Superior temporal gyrus (tissue), 1 donor: ENCODE data around the gene CXCR4.

Experiments
- DNase-seq: peaks from one replicate; pipeline ENCODE4 v3.0.0-alpha.2; 2016; ENCODE audit errors: extremely low spot score

CXCR4 gene

GRCh38 chr2:136117909-136118818 lies at the start of gene CXCR4:
CXCR4 (minus strand) TSS chr2:136118149; CDS start chr2:136118060, 89 bp downstream.
- DNase-seq = peak; percentile 58

- DNase-seq = no peak
Observed at GRCh38 chr2:136164280-136164776, 46.4 kb upstream of the CXCR4 start.

- no peak for DNase-seq
Observed at GRCh38 chr2:136162438-136162837, 44.5 kb upstream of the CXCR4 start.

GRCh38 chr2:136156411-136156810 lies 38.5 kb upstream of the CXCR4 start:
- DNase-seq = no peak

GRCh38 chr2:136154384-136154783 lies 36.4 kb upstream of the CXCR4 start:
- DNase-seq = no peak

GRCh38 chr2:136151021-136151971 lies 33.3 kb upstream of the CXCR4 start:
- no peak for DNase-seq

- DNase-seq = no peak
Observed at GRCh38 chr2:136149011-136149410, 31.1 kb upstream of the CXCR4 start.

GRCh38 chr2:136146564-136146963 lies 28.6 kb upstream of the CXCR4 start:
- DNase-seq = no peak

GRCh38 chr2:136143603-136144451 lies 25.9 kb upstream of the CXCR4 start:
- DNase-seq = no peak

- DNase-seq = no peak
Observed at GRCh38 chr2:136141510-136142149, 23.7 kb upstream of the CXCR4 start.

GRCh38 chr2:136139631-136140030 lies 21.7 kb upstream of the CXCR4 start:
- DNase-seq = no peak

GRCh38 chr2:136137982-136138381 lies 20.0 kb upstream of the CXCR4 start:
- DNase-seq = no peak

GRCh38 chr2:136136931-136137330 lies 19.0 kb upstream of the CXCR4 start:
- no peak for DNase-seq

GRCh38 chr2:136135921-136136906 lies 18.3 kb upstream of the CXCR4 start:
- no peak for DNase-seq

GRCh38 chr2:136135462-136135861 lies 17.5 kb upstream of the CXCR4 start:
- DNase-seq = no peak

GRCh38 chr2:136134126-136134525 lies 16.2 kb upstream of the CXCR4 start:
- no peak for DNase-seq

GRCh38 chr2:136133586-136133985 lies 15.6 kb upstream of the CXCR4 start:
- no peak for DNase-seq

GRCh38 chr2:136133176-136133575 lies 15.2 kb upstream of the CXCR4 start:
- DNase-seq = no peak

GRCh38 chr2:136132825-136133155 lies 14.8 kb upstream of the CXCR4 start:
- no peak for DNase-seq
